CD14-positive monocyte (primary cell): ENCODE measurements around the gene SLC24A4. TPM values are rescaled to one million over a fixed set of nuclear protein-coding genes. Genes with fewer than 3 reads are reported as not detected.

Experiments
- DNase-seq, 3 donors: peaks; one replicate each; pipeline ENCODE4 v3.0.0-alpha.2; 2011 to 2022
- H2AFZ ChIP-seq: 2 replicates; pipeline ENCODE4 v1.6.0; 2012; ENCODE audit warnings: mild to moderate bottlenecking, low read depth, low read length, inconsistent platforms; ENCODE audit not compliant: insufficient read depth, poor library complexity, severe bottlenecking
- H3K27ac ChIP-seq, 2 donors: 1 replicate in 1 of 2; 2 replicates in 1 of 2; pipeline ENCODE4 v1.5.1; 2012 to 2013; ENCODE audit warnings: low read length in 2 of 2, control low read depth in 1 of 2, inconsistent platforms in 1 of 2, low read depth in 1 of 2, mild to moderate bottlenecking in 1 of 2
- H3K27me3 ChIP-seq, 2 donors: one replicate each; pipeline versions ENCODE4 v1.6.0 to v1.6.1; 2011 to 2013; ENCODE audit warnings: low read length in 2 of 2; ENCODE audit not compliant: control insufficient read depth in 2 of 2, insufficient read depth in 2 of 2
- H3K36me3 ChIP-seq, 2 donors: replicated peaks in 1 of 2; 1 replicate in 1 of 2; 2 replicates in 1 of 2; pipeline versions ENCODE4 v1.5.1 to v1.6.1; 2012 to 2013; ENCODE audit warnings: low read length in 2 of 2, control low read depth in 1 of 2, inconsistent platforms in 1 of 2, mild to moderate bottlenecking in 1 of 2; ENCODE audit not compliant: insufficient read depth in 2 of 2, control insufficient read depth in 1 of 2
- H3K4me1 ChIP-seq, 2 donors: 1 replicate in 1 of 2; 2 replicates in 1 of 2; pipeline versions ENCODE4 v1.5.1 to v1.6.1; 2012 to 2013; ENCODE audit warnings: low read length in 2 of 2, control low read depth in 1 of 2, inconsistent platforms in 1 of 2, mild to moderate bottlenecking in 1 of 2, moderate library complexity in 1 of 2; ENCODE audit not compliant: insufficient read depth in 2 of 2, control insufficient read depth in 1 of 2
- H3K4me2 ChIP-seq: replicated peaks from 2 replicates; pipeline ENCODE3; 2012; ENCODE audit warnings: low read length, moderate library complexity, mild to moderate bottlenecking; ENCODE audit not compliant: poor library complexity, severe bottlenecking; ENCODE audit errors: extremely low read depth
- H3K4me3 ChIP-seq, 3 experiments: fragments of 200-600 bp in 1 of 3; sonication (generic) in 1 of 3; replicated peaks in 1 of 3; 1 replicate in 2 of 3; 2 replicates in 1 of 3; pipeline ENCODE4 v1.5.1; 2011 to 2013; ENCODE audit warnings: low read length in 3 of 3, mild to moderate bottlenecking in 3 of 3, control low read depth in 2 of 3, low read depth in 2 of 3, inconsistent platforms in 1 of 3, moderate library complexity in 1 of 3
- H3K79me2 ChIP-seq: 2 replicates; pipeline ENCODE4 v1.6.0; 2012; ENCODE audit warnings: mild to moderate bottlenecking, control low read depth, inconsistent platforms, low read length, moderate library complexity; ENCODE audit not compliant: insufficient read depth
- H3K9ac ChIP-seq: 2 replicates; pipeline ENCODE4 v1.6.0; 2017; ENCODE audit warnings: low read length, mild to moderate bottlenecking; ENCODE audit not compliant: insufficient read depth, poor library complexity, severe bottlenecking
- H3K9me3 ChIP-seq, 2 donors: replicated peaks in 1 of 2; 1 replicate in 1 of 2; 2 replicates in 1 of 2; pipeline versions ENCODE4 v1.5.1 to v1.6.1; 2012 to 2013; ENCODE audit warnings: low read length in 2 of 2, control low read depth in 1 of 2; ENCODE audit not compliant: control insufficient read depth in 1 of 2, insufficient read depth in 1 of 2
- H4K20me1 ChIP-seq: 2 replicates; pipeline ENCODE4 v1.6.0; 2012; ENCODE audit warnings: mild to moderate bottlenecking, low read length, control low read depth, moderate library complexity; ENCODE audit not compliant: insufficient read depth
- H3K27ac Mint-ChIP-seq, 7 donors: one replicate each; pipeline ENCODE4 v1.8.0; 2020; ENCODE audit warnings: mild to moderate bottlenecking in 7 of 7, mixed read lengths in 7 of 7, moderate library complexity in 6 of 7, inconsistent platforms in 2 of 7
- H3K27me3 Mint-ChIP-seq, 3 donors: one replicate each; pipeline ENCODE4 v1.8.0; 2021 to 2022; ENCODE audit warnings: low read depth in 3 of 3, mild to moderate bottlenecking in 3 of 3, mixed read lengths in 3 of 3, moderate library complexity in 3 of 3, inconsistent platforms in 1 of 3
- H3K36me3 Mint-ChIP-seq, 2 donors: one replicate each; pipeline ENCODE4 v1.8.0; 2020; ENCODE audit warnings: mixed read lengths in 2 of 2, inconsistent platforms in 1 of 2, mild to moderate bottlenecking in 1 of 2
- H3K4me1 Mint-ChIP-seq: one replicate; pipeline ENCODE4 v1.8.0; 2020; ENCODE audit warnings: mild to moderate bottlenecking, mixed read lengths
- H3K4me3 Mint-ChIP-seq, 2 donors: one replicate each; pipeline ENCODE4 v1.8.0; 2020; ENCODE audit warnings: mild to moderate bottlenecking in 2 of 2, mixed read lengths in 2 of 2, moderate library complexity in 1 of 2
- H3K9me3 Mint-ChIP-seq, 7 donors: one replicate each; pipeline ENCODE4 v1.8.0; 2020 to 2022; ENCODE audit warnings: mixed read lengths in 7 of 7, mild to moderate bottlenecking in 6 of 7, moderate library complexity in 6 of 7, inconsistent platforms in 2 of 7
- WGBS: methylation state at CpG from one replicate; pipeline ENCODE4 v1.1.5; 2013; ENCODE audit warnings: missing lambda C conversion rate; ENCODE audit not compliant: insufficient coverage; 5-methylcytosine and 5-hydroxymethylcytosine counted together
- intact Hi-C, 2 donors: fragments of 100-400 bp; cut with micrococcal nuclease; formaldehyde crosslinking; loops; one replicate each; pipeline versions ENCODE4 v1.15.0 to v1.15.1; 2023
- polyA plus RNA-seq, 3 donors: library from polyadenylated mRNA; depleted of rRNA in 1 of 3; unstranded in 2 of 3; stranded (reverse) in 1 of 3; fragments of 300-500 nt in 2 of 3; fragments of >200 nt in 1 of 3; fragmentation: Illumina TruSeq in 2 of 3; gene quantifications; 1 replicate in 2 of 3; 2 replicates in 1 of 3; pipeline ENCODE4 v1.2.3, GENCODE V29; 2012 to 2021
- TF ChIP-seq, protein P1 (sequence below): fragments of 200-600 bp; IDR thresholded peaks from one replicate; pipeline ENCODE4 v1.8.0; 2022; ENCODE audit warnings: antibody characterized with exemption, mild to moderate bottlenecking

The SLC24A4 gene
- polyA plus RNA-seq, 3 donors, result 20.0 to 41.9 (median 26.5) TPM

DNA sequence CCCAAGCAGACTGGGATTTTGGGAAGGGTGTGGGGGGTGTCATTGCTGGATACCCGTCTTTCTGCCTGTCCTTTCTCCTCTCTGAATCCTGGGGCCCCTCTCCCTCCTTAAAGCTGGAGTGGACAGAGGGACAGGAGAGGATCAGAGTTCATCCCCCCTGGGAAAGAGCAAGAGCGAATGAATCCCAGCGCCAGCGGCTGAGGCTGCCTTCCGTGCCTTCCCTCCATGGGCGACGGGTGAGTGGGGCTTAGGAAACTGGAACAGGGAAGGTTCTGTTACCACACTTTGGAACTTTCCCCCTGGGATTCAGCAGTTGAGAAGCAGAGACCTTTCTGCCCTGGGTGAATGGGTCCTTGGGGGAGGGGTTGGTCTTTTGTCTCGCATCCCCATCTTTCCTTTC is 174.4 kb downstream of the SLC24A4 start:
- Histone ChIP-seq H3K79me2 (peaks cover 11% of the 10 kb centered on the region), H3K27me3 (no peaks in the 10 kb centered on the region), H4K20me1 (no peaks in the 10 kb centered on the region), H3K4me2 (no peak overlapping the region), H3K4me1 (peaks cover 40 to 50% of the 10 kb centered on the region in 2 donors), H2AFZ (no peak overlapping the region), H3K4me3 (no peak overlapping the region), H3K36me3 (peaks cover 21 to 51% of the 10 kb centered on the region in 2 donors), H3K27ac (no peak overlapping the region), H3K9ac (no peak overlapping the region), H3K9me3 (no peaks in the 10 kb centered on the region)
- H3K27ac Mint-ChIP-seq, result peak overlapping the region in 2 of 7 donors; percentile 14 to 28
- peaks cover 0 to 3% (median 0%) of the 10 kb centered on the region in 7 donors for H3K9me3 Mint-ChIP-seq
- no peak for DNase-seq
- H3K4me1 Mint-ChIP-seq, result peaks cover 48% of the 10 kb centered on the region
- TF ChIP-seq, protein P1, sequence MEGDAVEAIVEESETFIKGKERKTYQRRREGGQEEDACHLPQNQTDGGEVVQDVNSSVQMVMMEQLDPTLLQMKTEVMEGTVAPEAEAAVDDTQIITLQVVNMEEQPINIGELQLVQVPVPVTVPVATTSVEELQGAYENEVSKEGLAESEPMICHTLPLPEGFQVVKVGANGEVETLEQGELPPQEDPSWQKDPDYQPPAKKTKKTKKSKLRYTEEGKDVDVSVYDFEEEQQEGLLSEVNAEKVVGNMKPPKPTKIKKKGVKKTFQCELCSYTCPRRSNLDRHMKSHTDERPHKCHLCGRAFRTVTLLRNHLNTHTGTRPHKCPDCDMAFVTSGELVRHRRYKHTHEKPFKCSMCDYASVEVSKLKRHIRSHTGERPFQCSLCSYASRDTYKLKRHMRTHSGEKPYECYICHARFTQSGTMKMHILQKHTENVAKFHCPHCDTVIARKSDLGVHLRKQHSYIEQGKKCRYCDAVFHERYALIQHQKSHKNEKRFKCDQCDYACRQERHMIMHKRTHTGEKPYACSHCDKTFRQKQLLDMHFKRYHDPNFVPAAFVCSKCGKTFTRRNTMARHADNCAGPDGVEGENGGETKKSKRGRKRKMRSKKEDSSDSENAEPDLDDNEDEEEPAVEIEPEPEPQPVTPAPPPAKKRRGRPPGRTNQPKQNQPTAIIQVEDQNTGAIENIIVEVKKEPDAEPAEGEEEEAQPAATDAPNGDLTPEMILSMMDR, result no peak
- H3K36me3 Mint-ChIP-seq, result peaks cover 75 to 84% of the 10 kb centered on the region in 2 donors
- intact Hi-C loops, result no loop called here
- no CpG with 5 or more reads among the region's 8 CpGs for WGBS
- H3K27me3 Mint-ChIP-seq, result peaks cover 0 to 14% (median 8%) of the 10 kb centered on the region in 3 donors
- H3K4me3 Mint-ChIP-seq, result no peak overlapping the region

DNA sequence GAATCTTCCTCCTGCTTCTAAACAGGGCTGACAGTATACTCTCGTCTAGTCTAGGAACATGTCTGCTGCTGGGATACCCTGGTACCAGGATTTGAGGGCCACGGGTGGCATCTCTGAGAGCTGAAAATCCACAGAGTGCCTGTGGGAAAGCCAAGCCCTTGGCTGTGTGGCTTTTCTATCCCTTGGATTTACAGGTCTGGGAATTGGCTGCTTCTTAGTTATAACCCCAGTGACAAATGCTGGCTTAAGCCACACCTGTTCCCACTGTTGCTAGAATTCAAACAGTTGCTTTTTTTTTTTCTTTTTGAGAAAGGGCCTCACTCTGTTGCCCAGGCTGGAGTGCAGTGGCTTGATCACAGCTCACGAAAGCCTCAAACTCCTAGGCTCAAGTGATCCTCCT is 176.3 kb downstream of the SLC24A4 start:
- peaks cover 46% of the 10 kb centered on the region for H3K4me1 Mint-ChIP-seq
- peaks cover 13 to 35% of the 10 kb centered on the region in 2 donors for H3K36me3 ChIP-seq
- no peak overlapping the region for H3K4me2 ChIP-seq
- no peaks in the 10 kb centered on the region for H3K79me2 ChIP-seq
- H3K9ac ChIP-seq, result no peak overlapping the region
- H3K27me3 ChIP-seq, result no peaks in the 10 kb centered on the region
- H4K20me1 ChIP-seq, result no peaks in the 10 kb centered on the region
- H3K36me3 Mint-ChIP-seq, result peaks cover 66 to 79% of the 10 kb centered on the region in 2 donors
- peak overlapping the region in 2 of 7 donors; percentile 15 to 33 for H3K27ac Mint-ChIP-seq
- no peak overlapping the region for H2AFZ ChIP-seq
- H3K9me3 Mint-ChIP-seq, result peaks cover 0 to 3% (median 0%) of the 10 kb centered on the region in 7 donors
- peaks cover 0 to 19% (median 13%) of the 10 kb centered on the region in 3 donors for H3K27me3 Mint-ChIP-seq
- TF ChIP-seq, protein P1, result no peak
- no peak overlapping the region for H3K4me3 Mint-ChIP-seq
- no peak overlapping the region for H3K4me3 ChIP-seq
- no peak for DNase-seq
- peaks cover 35 to 48% of the 10 kb centered on the region in 2 donors for H3K4me1 ChIP-seq
- intact Hi-C loops, result no loop called here
- no peaks in the 10 kb centered on the region for H3K9me3 ChIP-seq
- WGBS, result 96% methylated on average over 3 of the region's 3 CpGs
- H3K27ac ChIP-seq, result no peak overlapping the region
